SH-SY5Y (cell line): Measurements from ENCODE around the gene TMEM178B.

Experiments
- GATA2 ChIP-seq: IDR thresholded peaks from 2 replicates; pipeline ENCODE4 v1.6.1; 2011; ENCODE audit warnings: mild to moderate bottlenecking, low read depth, low read length
- GATA3 ChIP-seq: IDR thresholded peaks from 2 replicates; pipeline ENCODE4 v1.6.1; 2011; ENCODE audit warnings: low read depth, mild to moderate bottlenecking, low read length, moderate library complexity

DNA sequence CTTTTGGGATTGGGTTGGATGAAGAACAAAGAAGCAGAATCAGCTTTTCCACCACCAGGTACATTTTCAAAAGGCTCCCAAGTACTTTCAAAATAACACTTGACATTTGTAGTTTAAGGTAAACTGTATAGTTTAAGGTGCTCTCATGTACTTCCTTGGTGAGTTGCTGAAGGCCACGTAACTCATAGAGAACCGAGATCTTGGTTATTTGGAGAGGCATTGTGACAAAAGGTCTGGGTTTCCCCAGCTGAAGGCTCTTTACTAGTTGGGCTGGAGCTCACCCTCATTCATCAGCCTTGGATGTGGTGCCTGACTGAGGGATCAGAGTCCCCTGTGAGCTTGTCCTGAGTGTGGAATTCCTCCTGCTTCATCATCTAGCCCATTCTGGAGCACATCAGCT, 191.8 kb downstream of the TMEM178B start:
- TF ChIP-seq GATA2 (no peak), GATA3 (no peak)
